Psoas muscle (tissue), 8 donors: Measurements from ENCODE around the gene GPC6. TPM values are rescaled to one million over a fixed set of nuclear protein-coding genes. Genes with fewer than 3 reads are reported as not detected.

Experiments
- ATAC-seq, 4 donors: fragments of 200-7000 bp; cut with Tn5 transposase; one replicate each; pipeline ENCODE4 v1.9.1; 2020; ENCODE audit warnings: moderate library complexity in 3 of 4, mild to moderate bottlenecking in 2 of 4
- DNase-seq, 2 donors: peaks; one replicate each; pipeline ENCODE4 v3.0.0-alpha.2; 2020
- H3K27ac ChIP-seq: fragments of 200-600 bp; one replicate; pipeline ENCODE4 v1.8.0; 2022
- H3K27me3 ChIP-seq, 3 donors: fragments of 200-600 bp in 1 of 3; one replicate each; pipeline versions ENCODE4 v1.6.1 to v1.8.0; 2013 to 2022; ENCODE audit warnings: low read length in 2 of 3, mild to moderate bottlenecking in 2 of 3, moderate library complexity in 1 of 3; ENCODE audit not compliant: insufficient read depth in 3 of 3
- H3K36me3 ChIP-seq, 2 donors: fragments of 200-600 bp in 1 of 2; one replicate each; pipeline versions ENCODE4 v1.6.1 to v1.8.0; 2013 to 2022; ENCODE audit warnings: low read depth in 1 of 2, mild to moderate bottlenecking in 1 of 2, moderate library complexity in 1 of 2; ENCODE audit not compliant: insufficient read depth in 1 of 2
- H3K4me1 ChIP-seq: fragments of 200-600 bp; one replicate; pipeline ENCODE4 v1.8.0; 2022
- H3K4me3 ChIP-seq: fragments of 200-600 bp; one replicate; pipeline ENCODE4 v1.8.0; 2022; ENCODE audit warnings: mild to moderate bottlenecking
- H3K9me3 ChIP-seq: fragments of 200-600 bp; one replicate; pipeline ENCODE4 v1.8.0; 2022
- CTCF ChIP-seq: fragments of 200-600 bp; IDR thresholded peaks from one replicate; pipeline ENCODE4 v1.8.0; 2022; ENCODE audit warnings: antibody characterized with exemption
- whole genome bisulfite sequencing, 3 donors: extraction: QIAGEN DNeasy Blood & Tissue Kit; methylation state at CpG; one replicate each; pipeline versions ENCODE4 v1.1.6 to v1.1.7; 2013; 5-methylcytosine and 5-hydroxymethylcytosine counted together
- intact Hi-C, 2 donors: fragments of 100-400 bp; cut with DNase I; formaldehyde crosslinking; loops; one replicate each; pipeline versions ENCODE4 v1.11.0 to v1.14.2; 2022
- polyA plus RNA-seq, 3 donors: library from polyadenylated mRNA; stranded (reverse); fragments of 200-250 nt; gene quantifications; one replicate each; pipeline ENCODE4 v1.2.3, GENCODE V29; 2013
- total RNA-seq, 4 donors: library from RNA; stranded (reverse); fragmentation: NEBNext Ultra II Directional in 2 of 4; extraction: Animal tissue kit (Norgen Biotek cat#: 25700) in 2 of 4; gene quantifications; one replicate each; pipeline versions ENCODE4 v1.2.1 to v1.2.4, GENCODE V29; 2021 to 2023
- donor health status: healthy with polysubstance abuse.
- donor health status: DM: no; HTN: no; CAD: no; lungs with moderate emphysema.
- donor health status: Bipolar disorder and iron deficiency.
- donor health status: healthy.
- donor health status: DM: yes; HTN: yes; CAD: no.
- donor health status: DM: no; HTN: no; CAD: no.
- donor health status: DM: no; HTN: no; CAD: no.
- donor health status: DM: yes; HTN: yes; CAD: no.

The GPC6 gene
- total and polyA plus RNA-seq, 7 donors = 0.07 to 3.7 (median 0.57) TPM

- WGBS, 3 donors = 49 to 57% (median 51%) methylated on average over 10 of the region's 10 CpGs
- H3K9me3 ChIP-seq = no peaks in the 10 kb centered on the region
- no peaks in the 10 kb centered on the region for H3K36me3 ChIP-seq
- ATAC-seq = no peak
- DNase-seq = no peak
- no peaks in the 10 kb centered on the region for H3K4me1 ChIP-seq
- no peak overlapping the region for H3K27ac ChIP-seq
- intact Hi-C loops = no loop called here
- H3K27me3 ChIP-seq = no peaks in the 10 kb centered on the region
- TF ChIP-seq CTCF = no peak
- no peak overlapping the region for H3K4me3 ChIP-seq
Measured at GRCh38 chr13:93767180-93767916, 540.7 kb downstream of the GPC6 start.

DNA sequence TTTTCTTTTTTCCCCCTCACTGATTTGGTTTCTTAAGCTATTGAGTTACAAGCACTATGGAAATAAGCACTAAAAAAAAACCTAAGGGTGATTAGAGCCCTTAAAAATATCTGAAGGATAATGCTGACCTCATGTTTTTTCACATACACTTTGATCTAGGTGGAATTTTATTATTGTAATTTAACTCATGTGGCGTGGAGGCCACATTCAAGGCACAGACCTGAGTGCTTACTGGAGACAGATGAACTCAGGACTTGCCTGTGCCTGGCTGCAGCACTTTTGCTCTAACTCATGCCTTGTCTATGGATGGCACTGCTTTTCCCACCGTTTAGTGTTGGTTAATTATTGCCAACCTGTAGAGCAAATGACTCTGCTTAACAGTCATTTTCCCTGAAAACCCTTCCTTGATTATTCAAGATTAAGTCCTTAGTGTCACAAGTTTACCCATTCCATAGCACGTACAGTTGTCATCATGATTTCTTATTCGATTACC lies 541.4 kb downstream of the GPC6 start:
- Histone ChIP-seq H3K4me3 (no peak overlapping the region), H3K4me1 (no peaks in the 10 kb centered on the region), H3K27ac (no peak overlapping the region), H3K27me3 (no peaks in the 10 kb centered on the region), H3K36me3 (no peaks in the 10 kb centered on the region), H3K9me3 (no peaks in the 10 kb centered on the region)
- DNase-seq (no peak), ATAC-seq (no peak)
- intact Hi-C loops = no loop called here
- WGBS, 3 donors = 65 to 73% (median 68%) methylated on average over 4 of the region's 4 CpGs
- no peak for TF ChIP-seq CTCF

- DNase-seq (no peak), ATAC-seq (no peak)
- Histone ChIP-seq H3K9me3 (no peaks in the 10 kb centered on the region), H3K4me3 (no peak overlapping the region), H3K27ac (no peak overlapping the region), H3K36me3 (no peaks in the 10 kb centered on the region), H3K27me3 (no peaks in the 10 kb centered on the region), H3K4me1 (no peaks in the 10 kb centered on the region)
- intact Hi-C loops = no loop called here
- WGBS, 3 donors = 52 to 63% (median 53%) methylated on average over 3 of the region's 3 CpGs
- TF ChIP-seq CTCF = no peak
Measured at GRCh38 chr13:93769101-93769500, 542.5 kb downstream of the GPC6 start.

DNA sequence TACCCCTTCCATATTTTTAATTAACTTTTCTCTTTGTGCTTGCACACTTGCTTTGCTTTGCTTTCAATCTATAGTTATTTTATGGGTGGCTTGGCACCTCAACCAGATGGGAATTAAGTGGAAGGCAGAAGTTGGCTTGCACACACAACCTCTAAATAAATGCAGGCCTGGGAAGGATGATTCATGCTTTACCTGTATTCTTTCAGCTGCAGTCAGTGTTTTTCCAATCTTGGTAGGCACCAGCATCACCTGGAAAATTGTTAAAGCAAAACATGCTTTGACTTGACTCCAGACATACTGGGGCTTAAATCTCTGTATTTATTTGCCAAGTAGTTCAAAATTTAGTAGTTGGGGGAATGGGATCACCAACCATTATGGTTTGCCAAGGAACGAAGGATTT lies 543.0 kb downstream of the GPC6 start:
- Histone ChIP-seq H3K27ac (no peak overlapping the region), H3K27me3 (no peaks in the 10 kb centered on the region), H3K4me3 (no peak overlapping the region), H3K4me1 (no peaks in the 10 kb centered on the region), H3K9me3 (no peaks in the 10 kb centered on the region), H3K36me3 (no peaks in the 10 kb centered on the region)
- ATAC-seq = no peak
- intact Hi-C loops = no loop called here
- 21 to 60% (median 43%) methylated on average over 1 of the region's 1 CpG for WGBS, 3 donors
- no peak for DNase-seq
- TF ChIP-seq CTCF = no peak

DNA sequence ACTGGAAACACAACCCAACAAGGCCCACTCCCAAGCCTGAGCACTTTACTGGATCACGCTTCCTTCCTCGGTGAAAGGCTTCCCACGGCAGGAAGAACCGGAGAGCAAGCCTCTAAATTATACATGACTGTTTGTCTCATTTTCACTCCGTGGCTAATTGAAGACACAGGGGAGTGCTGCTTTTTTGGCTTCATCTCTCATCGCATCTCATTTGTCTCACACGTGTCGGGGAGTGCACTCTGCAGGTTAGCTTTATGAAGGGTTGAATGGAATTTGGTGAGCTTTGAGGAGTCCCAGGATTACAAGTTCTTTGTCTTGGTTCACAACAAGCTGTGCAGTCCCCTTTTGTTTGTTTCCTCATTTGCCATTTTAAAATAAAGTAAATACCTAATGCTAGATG lies 544.6 kb downstream of the GPC6 start:
- no peaks in the 10 kb centered on the region for H3K9me3 ChIP-seq

More for the DNA sequence above, 544.6 kb downstream of the GPC6 start:
- ATAC-seq (no peak), DNase-seq (no peak)
- intact Hi-C loops = no loop called here
- TF ChIP-seq CTCF = no peak
- 42 to 56% (median 49%) methylated on average over 8 of the region's 8 CpGs for WGBS, 3 donors
- H3K4me3 ChIP-seq = no peak overlapping the region
- no peaks in the 10 kb centered on the region for H3K4me1 ChIP-seq
- no peak overlapping the region for H3K27ac ChIP-seq
- H3K27me3 ChIP-seq = no peaks in the 10 kb centered on the region
- H3K36me3 ChIP-seq = no peaks in the 10 kb centered on the region
